HUES6 (cell line): Measurements from ENCODE around the gene DGKI.

Source experiments
- H3K27ac ChIP-seq: 2 replicates; pipeline ENCODE4 v1.7.0; 2013; ENCODE audit warnings: low read depth, mild to moderate bottlenecking, low read length, inconsistent platforms
- H3K27me3 ChIP-seq: 2 replicates; pipeline ENCODE4 v1.6.1; 2013; ENCODE audit warnings: low read length; ENCODE audit not compliant: control insufficient read depth, insufficient read depth
- H3K36me3 ChIP-seq: 2 replicates; pipeline ENCODE4 v1.6.1; 2013; ENCODE audit warnings: low read length; ENCODE audit not compliant: control insufficient read depth, insufficient read depth
- H3K4me1 ChIP-seq: 2 replicates; pipeline ENCODE4 v1.6.1; 2013; ENCODE audit warnings: low read length; ENCODE audit not compliant: control insufficient read depth, insufficient read depth
- H3K4me3 ChIP-seq: 2 replicates; pipeline ENCODE4 v1.5.1; 2013; ENCODE audit warnings: low read depth, low read length
- H3K9ac ChIP-seq: one replicate; pipeline ENCODE4 v1.6.1; 2013; ENCODE audit warnings: mild to moderate bottlenecking, low read length
- H3K9me3 ChIP-seq: 2 replicates; pipeline ENCODE4 v1.6.1; 2013; ENCODE audit warnings: low read depth, low read length; ENCODE audit not compliant: control insufficient read depth, insufficient read depth

DGKI gene

GRCh38 chr7:137870684-137871083 lies 23.9 kb upstream of the DGKI start:
- Histone ChIP-seq H3K36me3 (peaks cover 52% of the 10 kb centered on the region), H3K4me3 (no peak overlapping the region)

GRCh38 chr7:137870078-137870477 lies 23.3 kb upstream of the DGKI start:
- H3K27me3 ChIP-seq, result no peaks in the 10 kb centered on the region
- peaks cover 10% of the 10 kb centered on the region; the same call in 1 of the 2 replicates for H3K9me3 ChIP-seq
- no peak overlapping the region for H3K9ac ChIP-seq
- H3K27ac ChIP-seq, result no peak overlapping the region
- no peak overlapping the region for H3K4me3 ChIP-seq
- no peaks in the 10 kb centered on the region for H3K4me1 ChIP-seq
- H3K36me3 ChIP-seq, result peaks cover 52% of the 10 kb centered on the region

More at GRCh38 chr7:137870684-137871083, 23.9 kb upstream of the DGKI start:
- Histone ChIP-seq H3K4me1 (no peaks in the 10 kb centered on the region), H3K27ac (no peak overlapping the region), H3K9ac (no peak overlapping the region), H3K9me3 (peaks cover 10% of the 10 kb centered on the region; the same call in 1 of the 2 replicates), H3K27me3 (no peaks in the 10 kb centered on the region)

GRCh38 chr7:137869260-137869659 lies 22.5 kb upstream of the DGKI start:
- no peaks in the 10 kb centered on the region for H3K4me1 ChIP-seq
- no peak overlapping the region for H3K27ac ChIP-seq
- no peaks in the 10 kb centered on the region for H3K27me3 ChIP-seq
- peaks cover 51% of the 10 kb centered on the region for H3K36me3 ChIP-seq
- peaks cover 10% of the 10 kb centered on the region; the same call in 1 of the 2 replicates for H3K9me3 ChIP-seq
- H3K9ac ChIP-seq, result no peak overlapping the region
- no peak overlapping the region for H3K4me3 ChIP-seq

GRCh38 chr7:137867289-137867688 lies 20.5 kb upstream of the DGKI start:
- Histone ChIP-seq H3K9ac (no peak overlapping the region), H3K4me3 (no peak overlapping the region), H3K27me3 (no peaks in the 10 kb centered on the region), H3K27ac (no peak overlapping the region), H3K36me3 (peaks cover 50% of the 10 kb centered on the region), H3K4me1 (no peaks in the 10 kb centered on the region), H3K9me3 (peaks cover 10% of the 10 kb centered on the region; the same call in 1 of the 2 replicates)

- H3K27ac ChIP-seq, result no peak overlapping the region
- H3K36me3 ChIP-seq, result peaks cover 47% of the 10 kb centered on the region
Measured at GRCh38 chr7:137865764-137866163, 19.0 kb upstream of the DGKI start.

GRCh38 chr7:137862964-137863363 lies 16.2 kb upstream of the DGKI start:
- no peaks in the 10 kb centered on the region for H3K4me1 ChIP-seq
- H3K9ac ChIP-seq, result no peak overlapping the region
- no peak overlapping the region for H3K27ac ChIP-seq
- peaks cover 47% of the 10 kb centered on the region for H3K36me3 ChIP-seq
- H3K4me3 ChIP-seq, result no peak overlapping the region
- H3K9me3 ChIP-seq, result peaks cover 7% of the 10 kb centered on the region; the same call in 1 of the 2 replicates
- H3K27me3 ChIP-seq, result no peaks in the 10 kb centered on the region

More at GRCh38 chr7:137865764-137866163, 19.0 kb upstream of the DGKI start:
- Histone ChIP-seq H3K9me3 (peaks cover 10% of the 10 kb centered on the region; the same call in 1 of the 2 replicates), H3K4me1 (no peaks in the 10 kb centered on the region), H3K9ac (no peak overlapping the region), H3K4me3 (no peak overlapping the region), H3K27me3 (no peaks in the 10 kb centered on the region)

- peaks cover 42% of the 10 kb centered on the region for H3K36me3 ChIP-seq
- no peaks in the 10 kb centered on the region for H3K4me1 ChIP-seq
- no peaks in the 10 kb centered on the region for H3K27me3 ChIP-seq
- peaks cover 7% of the 10 kb centered on the region; the same call in 1 of the 2 replicates for H3K9me3 ChIP-seq
- H3K4me3 ChIP-seq, result no peak overlapping the region
- H3K27ac ChIP-seq, result no peak overlapping the region
- H3K9ac ChIP-seq, result no peak overlapping the region
Measured at GRCh38 chr7:137862358-137862757, 15.6 kb upstream of the DGKI start.

- Histone ChIP-seq H3K4me1 (no peaks in the 10 kb centered on the region), H3K4me3 (no peak overlapping the region), H3K9ac (no peak overlapping the region), H3K9me3 (no peaks in the 10 kb centered on the region), H3K27ac (no peak overlapping the region), H3K36me3 (peaks cover 24% of the 10 kb centered on the region; the same call in 1 of the 2 replicates), H3K27me3 (no peaks in the 10 kb centered on the region)
Measured at GRCh38 chr7:137860542-137860941, 13.8 kb upstream of the DGKI start.

GRCh38 chr7:137853053-137853452 lies 6.3 kb upstream of the DGKI start:
- no peaks in the 10 kb centered on the region for H3K9me3 ChIP-seq
- H3K9ac ChIP-seq, result no peak overlapping the region
- no peaks in the 10 kb centered on the region for H3K36me3 ChIP-seq
- H3K4me3 ChIP-seq, result no peak overlapping the region
- no peak overlapping the region for H3K27ac ChIP-seq
- no peaks in the 10 kb centered on the region for H3K4me1 ChIP-seq
- H3K27me3 ChIP-seq, result peaks cover 22% of the 10 kb centered on the region

- Histone ChIP-seq H3K4me3 (no peak overlapping the region), H3K36me3 (no peaks in the 10 kb centered on the region), H3K9ac (no peak overlapping the region), H3K27me3 (peaks cover 31% of the 10 kb centered on the region), H3K9me3 (no peaks in the 10 kb centered on the region), H3K4me1 (peaks cover 4% of the 10 kb centered on the region; the same call in 1 of the 2 replicates), H3K27ac (no peak overlapping the region)
Measured at GRCh38 chr7:137852108-137852507, 5.3 kb upstream of the DGKI start.

GRCh38 chr7:137850972-137851945 lies 4.5 kb upstream of the DGKI start:
- H3K27me3 ChIP-seq, result peaks cover 39% of the 10 kb centered on the region
- no peak overlapping the region for H3K27ac ChIP-seq
- H3K36me3 ChIP-seq, result no peaks in the 10 kb centered on the region
- no peak overlapping the region for H3K9ac ChIP-seq
- H3K4me1 ChIP-seq, result peaks cover 4% of the 10 kb centered on the region; the same call in 1 of the 2 replicates
- no peaks in the 10 kb centered on the region for H3K9me3 ChIP-seq
- H3K4me3 ChIP-seq, result no peak overlapping the region
